ENCODE results near the gene EPB41L3. TPM values are rescaled to one million over a fixed set of nuclear protein-coding genes. Genes with fewer than 3 reads are reported as not detected.

Gene EPB41L3
- polyA plus RNA-seq, 1 experiment, result 45.0 TPM

- Histone ChIP-seq H3K27ac (ENCODE audit: low read depth, low read length) (no peak overlapping the region), H3K9me3 (ENCODE audit: control insufficient read depth, insufficient read depth, low read length) (peaks cover 4% of the 10 kb centered on the region), H3K27me3 (ENCODE audit: control insufficient read depth, insufficient read depth, low read length) (no peaks in the 10 kb centered on the region), H3K4me3 (ENCODE audit: low read depth, low read length) (no peak overlapping the region)
- ChIA-PET POLR2A (no interaction called here), CTCF (interaction anchor here (1.1 kb wide), 1 partner anchor 158 kb away, joined by 3 read pairs; no protein-coding TSS in a partner anchor)
- no peak for DNase-seq (ENCODE audit: low read depth, low spot score)
- TF ChIP-seq CTCF (IDR thresholded peaks at IDR 0.05; ENCODE audit: low read depth, low read length), result no peak
Measured at GRCh38 chr18:5388896-5389295, 154.9 kb downstream of the EPB41L3 start.

- Histone ChIP-seq H3K4me3 (ENCODE audit: low read depth, low read length) (no peak overlapping the region), H3K27me3 (ENCODE audit: control insufficient read depth, insufficient read depth, low read length) (no peaks in the 10 kb centered on the region), H3K27ac (ENCODE audit: low read depth, low read length) (no peak overlapping the region), H3K9me3 (ENCODE audit: control insufficient read depth, insufficient read depth, low read length) (no peaks in the 10 kb centered on the region)
- ChIA-PET POLR2A (no interaction called here), CTCF (no interaction called here)
- no peak for DNase-seq (ENCODE audit: low read depth, low spot score)
- TF ChIP-seq CTCF (IDR thresholded peaks at IDR 0.05; ENCODE audit: low read depth, low read length), result no peak
Measured at GRCh38 chr18:5380586-5380985, 163.2 kb downstream of the EPB41L3 start.

GRCh38 chr18:5376986-5377385 lies 166.8 kb downstream of the EPB41L3 start:
- CTCF ChIA-PET, result no interaction called here
- Histone ChIP-seq H3K9me3 (ENCODE audit: control insufficient read depth, insufficient read depth, low read length) (no peaks in the 10 kb centered on the region), H3K27ac (ENCODE audit: low read depth, low read length) (no peak overlapping the region), H3K27me3 (ENCODE audit: control insufficient read depth, insufficient read depth, low read length) (no peaks in the 10 kb centered on the region), H3K4me3 (ENCODE audit: low read depth, low read length) (no peak overlapping the region)
- no peak for TF ChIP-seq CTCF (IDR thresholded peaks at IDR 0.05; ENCODE audit: low read depth, low read length)
- DNase-seq (ENCODE audit: low read depth, low spot score), result no peak
- POLR2A ChIA-PET, result no interaction called here

GRCh38 chr18:5370332-5370731 lies 173.5 kb downstream of the EPB41L3 start:
- Histone ChIP-seq H3K4me3 (ENCODE audit: low read depth, low read length) (no peak overlapping the region), H3K9me3 (ENCODE audit: control insufficient read depth, insufficient read depth, low read length) (no peaks in the 10 kb centered on the region), H3K27me3 (ENCODE audit: control insufficient read depth, insufficient read depth, low read length) (no peaks in the 10 kb centered on the region), H3K27ac (ENCODE audit: low read depth, low read length) (no peak overlapping the region)
- no peak for TF ChIP-seq CTCF (IDR thresholded peaks at IDR 0.05; ENCODE audit: low read depth, low read length)
- ChIA-PET CTCF (no interaction called here), POLR2A (no interaction called here)
- DNase-seq (ENCODE audit: low read depth, low spot score), result no peak

GRCh38 chr18:5369513-5369912 lies 174.3 kb downstream of the EPB41L3 start:
- no peak overlapping the region for H3K27ac ChIP-seq (ENCODE audit: low read depth, low read length)
- no peak for TF ChIP-seq CTCF (IDR thresholded peaks at IDR 0.05; ENCODE audit: low read depth, low read length)

More at GRCh38 chr18:5369513-5369912, 174.3 kb downstream of the EPB41L3 start:
- CTCF ChIA-PET, result no interaction called here
- no peak overlapping the region for H3K4me3 ChIP-seq (ENCODE audit: low read depth, low read length)
- no peaks in the 10 kb centered on the region for H3K9me3 ChIP-seq (ENCODE audit: control insufficient read depth, insufficient read depth, low read length)
- POLR2A ChIA-PET, result no interaction called here
- DNase-seq (ENCODE audit: low read depth, low spot score), result no peak
- no peaks in the 10 kb centered on the region for H3K27me3 ChIP-seq (ENCODE audit: control insufficient read depth, insufficient read depth, low read length)

Measured in AG04450 (cell line).